ENCODE data around the gene FGF4. TPM values are rescaled to one million over a fixed set of nuclear protein-coding genes. Genes with fewer than 3 reads are reported as not detected.

Gene FGF4
- polyA plus RNA-seq, 4 donors: not detected

DNA sequence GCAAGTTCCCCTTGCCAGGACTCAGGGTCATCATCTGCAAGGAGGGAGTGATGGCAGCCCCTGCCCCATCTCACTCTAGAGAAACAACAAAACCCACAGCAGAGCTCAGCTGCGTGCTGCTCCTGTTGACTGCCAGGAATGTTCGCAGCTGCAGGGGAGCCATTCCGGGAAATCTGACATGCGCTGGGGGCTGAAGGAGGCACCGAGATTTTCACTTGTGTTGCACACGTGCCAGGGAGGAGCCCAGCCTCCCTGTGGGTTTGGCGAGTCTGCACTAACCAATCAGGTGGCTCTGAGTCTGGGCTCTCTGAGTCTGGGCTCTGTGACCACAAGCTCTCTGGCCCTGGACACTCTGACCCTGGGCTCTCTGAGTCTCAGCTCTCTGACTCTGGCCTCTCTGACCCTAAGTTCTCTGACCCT, 33.5 kb upstream of the FGF4 start:
- DNase-seq (ENCODE audit: low read depth in 4 of 4, low spot score in 2 of 4): no peak

GRCh38 chr11:69807106-69807815, 32.1 kb upstream of the FGF4 start:
- no peak for DNase-seq (ENCODE audit: low read depth in 4 of 4, low spot score in 2 of 4)

- no peak for DNase-seq (ENCODE audit: low read depth in 4 of 4, low spot score in 2 of 4)
Measured at GRCh38 chr11:69804769-69805508, 29.8 kb upstream of the FGF4 start.

- DNase-seq (ENCODE audit: low read depth in 4 of 4, low spot score in 2 of 4): no peak
Measured at GRCh38 chr11:69803604-69804218, 28.6 kb upstream of the FGF4 start.

- no peak for DNase-seq (ENCODE audit: low read depth in 4 of 4, low spot score in 2 of 4)
Measured at GRCh38 chr11:69803022-69803421, 27.9 kb upstream of the FGF4 start.

- no peak for DNase-seq (ENCODE audit: low read depth in 4 of 4, low spot score in 2 of 4)
Measured at GRCh38 chr11:69802590-69802989, 27.4 kb upstream of the FGF4 start.

- DNase-seq (ENCODE audit: low read depth in 4 of 4, low spot score in 2 of 4): no peak
Measured at GRCh38 chr11:69801513-69802335, 26.6 kb upstream of the FGF4 start.

GRCh38 chr11:69800278-69800677, 25.1 kb upstream of the FGF4 start:
- DNase-seq (ENCODE audit: low read depth in 4 of 4, low spot score in 2 of 4): no peak

- DNase-seq (ENCODE audit: low read depth in 4 of 4, low spot score in 2 of 4): no peak
Measured at GRCh38 chr11:69799582-69799981, 24.4 kb upstream of the FGF4 start.

DNA sequence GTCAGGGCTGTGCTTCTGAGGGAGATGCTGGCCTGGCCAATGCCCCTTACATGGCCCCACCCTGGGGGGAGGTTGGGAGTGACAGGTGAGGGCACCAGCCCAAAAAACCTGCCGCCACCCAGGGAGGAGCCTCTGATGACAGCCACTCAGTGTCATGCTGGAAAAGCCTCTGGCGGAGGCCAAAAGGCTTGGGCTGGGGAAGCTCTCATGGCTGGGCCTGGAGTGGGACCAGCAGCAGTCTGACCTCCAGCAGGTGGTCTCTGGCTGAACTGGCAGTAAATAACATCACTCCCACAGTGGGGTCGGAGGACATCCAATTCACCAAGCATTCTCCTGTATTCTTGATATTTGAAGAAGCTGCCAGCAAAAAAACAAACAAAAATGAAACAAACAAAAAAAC, 24.0 kb upstream of the FGF4 start:
- DNase-seq (ENCODE audit: low read depth in 4 of 4, low spot score in 2 of 4): no peak

DNA sequence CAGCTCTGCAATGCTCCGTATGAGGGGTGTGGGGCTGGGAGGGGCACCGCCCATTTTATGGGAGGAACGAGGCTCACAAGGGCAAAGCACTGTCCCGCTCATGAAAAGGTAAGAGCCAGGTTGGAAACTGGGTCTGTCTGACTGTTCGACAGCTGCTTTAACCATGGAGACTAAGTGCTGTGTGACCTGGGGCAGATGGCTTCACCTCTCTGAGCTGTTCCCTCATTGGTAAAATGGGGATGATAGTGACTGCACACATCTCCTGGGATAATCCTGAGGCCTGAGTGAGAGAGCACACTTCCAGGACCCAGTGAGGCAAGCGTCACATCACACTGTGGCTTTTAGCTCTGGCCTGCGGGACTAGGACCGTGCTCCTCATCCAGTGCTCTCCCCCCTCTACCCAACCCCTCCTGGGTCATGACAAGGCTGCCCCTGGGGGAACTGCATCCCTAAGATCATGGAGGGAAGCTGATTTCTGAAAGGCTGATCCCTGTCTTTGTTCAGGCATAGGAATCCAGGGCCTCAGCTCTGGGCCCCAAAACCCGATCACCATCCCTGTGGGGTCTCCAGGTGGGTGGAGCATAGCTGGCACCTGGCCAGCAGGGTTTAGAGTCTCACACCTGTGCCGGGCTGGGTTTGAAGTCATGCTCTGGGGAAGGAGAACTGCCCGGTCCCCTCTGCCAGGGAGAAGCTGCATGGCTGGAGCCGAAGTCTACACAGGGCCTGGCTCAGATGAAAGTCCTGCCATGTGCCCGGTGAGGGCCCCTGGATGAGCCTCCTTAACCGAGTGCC, 22.8 kb upstream of the FGF4 start:
- DNase-seq (ENCODE audit: low read depth in 4 of 4, low spot score in 2 of 4): no peak

DNA sequence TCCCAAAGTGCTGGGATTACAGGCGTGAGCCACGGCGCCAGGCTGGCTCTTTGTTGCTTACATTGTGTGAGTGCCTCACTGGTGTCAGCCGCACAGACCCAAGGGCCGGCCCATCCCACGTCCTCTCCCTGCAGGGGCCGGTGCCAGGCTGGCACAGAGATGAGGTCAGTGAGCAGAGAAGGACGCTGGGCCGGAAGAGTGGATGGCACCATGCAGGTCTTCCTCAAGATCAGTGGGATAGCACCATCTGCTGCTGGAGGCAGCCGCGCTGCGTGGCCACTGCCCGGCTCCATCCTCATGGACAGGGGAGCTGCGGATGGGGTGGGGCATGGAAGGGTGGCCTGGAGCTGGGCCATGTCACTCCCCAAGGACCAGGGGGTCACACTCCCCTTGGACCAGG, 22.0 kb upstream of the FGF4 start:
- DNase-seq (ENCODE audit: low read depth in 4 of 4, low spot score in 2 of 4): no peak

DNA sequence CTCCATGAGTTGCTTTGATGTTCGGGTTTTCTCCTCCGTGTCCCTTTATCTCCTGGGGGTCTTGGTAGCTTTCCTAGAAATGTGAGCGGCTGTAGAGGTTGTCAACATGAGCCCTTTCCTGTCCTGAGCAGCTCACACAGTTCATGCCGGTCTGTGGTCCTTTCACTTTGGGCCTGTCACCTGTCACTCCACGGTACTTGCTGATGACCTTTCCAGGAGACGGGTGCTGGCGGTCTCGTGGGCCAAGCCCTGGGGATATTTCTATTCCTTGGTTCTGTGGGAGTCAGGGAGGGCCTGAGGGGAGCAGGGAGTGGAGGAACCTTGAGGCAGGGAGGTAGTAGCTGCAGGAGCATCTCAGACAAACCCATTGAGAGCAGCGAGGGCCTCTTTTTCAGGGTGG, 20.9 kb upstream of the FGF4 start:
- no peak for DNase-seq (ENCODE audit: low read depth in 4 of 4, low spot score in 2 of 4)

DNA sequence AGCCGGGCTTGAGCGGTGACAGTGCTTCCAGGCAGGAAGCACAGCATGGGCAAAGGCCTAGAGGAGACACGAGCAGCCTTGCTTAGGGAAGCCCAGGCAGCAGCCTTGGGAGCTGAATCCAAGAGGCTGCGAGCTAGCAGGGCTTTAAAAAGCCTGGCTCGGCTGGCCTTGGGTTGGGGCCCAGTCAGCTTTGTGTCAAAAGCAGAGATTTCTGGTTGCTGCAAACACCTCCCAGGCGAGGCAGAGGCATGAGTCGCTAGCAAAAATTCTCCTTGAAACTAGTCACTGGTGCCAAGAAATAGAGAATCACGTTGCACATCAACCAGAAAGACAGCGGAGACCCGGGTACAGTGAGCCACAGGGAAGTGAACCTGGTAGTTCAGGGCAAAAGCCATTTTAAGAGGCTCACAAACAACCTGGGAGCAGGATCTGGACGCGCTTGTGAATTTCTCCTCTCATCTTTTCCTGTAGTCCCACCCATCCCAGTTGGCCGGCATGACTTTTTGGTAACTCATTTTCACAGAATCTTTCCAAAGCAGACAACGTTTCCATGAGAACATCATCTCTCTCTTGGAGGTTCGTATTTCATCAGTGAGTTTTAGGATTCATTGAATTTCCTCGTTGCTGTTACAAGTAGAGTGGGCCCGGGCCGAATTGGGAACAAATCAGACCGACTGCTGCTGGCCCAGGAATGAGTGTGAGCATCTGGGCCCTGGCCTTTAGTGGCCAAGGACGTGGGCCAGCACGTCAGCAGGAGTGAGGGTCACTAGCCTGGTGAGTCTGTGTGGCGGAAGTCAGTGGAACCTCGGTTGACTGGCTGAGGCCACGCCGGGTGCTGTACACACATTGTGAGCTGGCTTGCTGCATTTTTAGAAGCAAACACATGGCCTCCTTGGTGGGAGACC, 16.4 kb upstream of the FGF4 start:
- no peak for DNase-seq (ENCODE audit: low read depth in 4 of 4, low spot score in 2 of 4)

DNA sequence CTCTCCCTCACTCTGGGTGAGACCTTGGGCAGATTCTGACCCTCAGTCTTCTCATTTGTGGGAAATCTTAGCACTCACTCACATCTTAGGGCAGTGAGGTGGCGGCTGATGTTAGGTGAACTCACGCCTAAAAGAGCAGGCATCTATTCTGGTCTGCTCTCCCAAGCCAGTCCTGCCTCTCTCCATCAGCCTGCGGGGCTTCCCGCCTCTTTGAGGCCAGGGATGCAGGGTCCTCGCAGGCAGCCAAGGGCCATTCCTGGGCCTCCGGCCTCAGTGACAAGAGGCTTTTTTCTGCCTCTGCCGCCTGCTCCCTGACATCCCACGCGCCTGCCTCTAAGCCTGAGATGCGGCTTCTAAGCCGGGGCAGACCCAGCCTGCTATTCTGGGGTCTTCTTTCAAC, 13.8 kb upstream of the FGF4 start:
- DNase-seq (ENCODE audit: low read depth in 4 of 4, low spot score in 2 of 4): no peak

GRCh38 chr11:69787906-69788305, 12.8 kb upstream of the FGF4 start:
- DNase-seq (ENCODE audit: low read depth in 4 of 4, low spot score in 2 of 4): no peak

DNA sequence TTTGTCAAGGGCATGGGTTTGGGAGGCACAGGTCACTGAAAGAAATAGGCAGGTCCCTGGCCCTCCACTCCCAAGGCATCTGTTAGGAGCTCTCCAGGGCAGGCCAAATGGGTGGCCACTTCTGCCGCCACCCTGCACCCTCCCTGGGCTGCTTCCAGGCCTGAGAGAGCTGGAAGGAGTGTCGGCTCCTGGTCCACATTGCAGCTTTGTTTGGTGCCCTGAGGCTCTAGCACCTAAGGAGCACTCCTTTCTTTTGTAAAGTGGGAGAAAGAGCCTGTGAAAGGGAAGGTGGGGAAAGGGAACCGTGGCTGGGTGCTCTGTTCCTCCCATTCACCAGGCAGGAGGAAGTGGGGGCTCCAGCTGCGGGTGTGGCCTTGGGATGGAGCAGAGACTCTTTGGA, 12.3 kb upstream of the FGF4 start:
- DNase-seq (ENCODE audit: low read depth in 4 of 4, low spot score in 2 of 4): no peak

DNA sequence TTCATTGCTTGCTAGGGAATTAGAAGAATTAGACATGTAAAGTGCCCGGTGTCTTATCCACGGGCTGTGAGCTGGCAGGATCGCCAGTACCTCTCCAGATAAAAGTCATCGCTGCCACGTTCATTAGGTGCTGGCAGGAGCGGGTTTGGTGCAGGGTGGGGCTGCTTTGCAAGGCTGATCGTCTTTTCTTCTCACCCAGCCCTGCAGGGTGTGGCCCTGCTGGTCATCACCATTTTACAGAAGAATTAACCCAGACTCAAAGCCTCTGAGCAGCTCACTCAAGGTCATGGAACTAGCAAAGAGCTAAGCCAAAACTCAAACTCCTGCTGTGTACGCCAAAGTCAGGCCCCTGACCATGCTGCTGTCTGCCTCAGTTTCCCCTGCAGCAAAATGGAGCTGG, 6.1 kb upstream of the FGF4 start:
- no peak for DNase-seq (ENCODE audit: low read depth in 4 of 4, low spot score in 2 of 4)

DNA sequence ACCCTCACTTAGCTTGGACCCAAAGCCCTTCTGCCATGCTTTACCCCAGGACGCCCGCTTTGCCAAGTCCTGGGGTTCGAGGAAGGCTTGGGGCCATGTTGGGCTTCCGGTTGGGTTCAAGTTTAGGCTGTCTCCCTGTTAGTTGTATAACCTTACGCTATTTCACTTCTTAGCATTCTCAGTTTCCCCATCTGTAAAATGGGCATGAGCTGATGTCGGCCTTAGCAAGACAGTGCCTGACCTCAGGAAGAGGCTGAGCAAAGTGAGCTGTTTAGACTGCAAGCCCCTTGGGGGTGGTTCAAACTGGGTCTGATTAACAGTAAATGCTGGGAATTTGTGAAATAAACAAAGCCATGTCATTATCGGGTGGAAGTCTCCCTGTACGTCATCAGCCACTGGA, 3.2 kb upstream of the FGF4 start:
- no peak for DNase-seq (ENCODE audit: low read depth in 4 of 4, low spot score in 2 of 4)
